Stimulated activated CD8-positive, alpha-beta memory T cell treated with anti-CD3 and anti-CD28 coated beads, Interleukin-15, amount 100 ng/mL, for 4 hours (primary cell): ENCODE data around the gene MAT1A.
"Not testable (repeated sequence)": the region's sequence is repeated elsewhere in the genome, so short reads cannot be mapped to it uniquely, and the experiment has no call there.

Experiments
- DNase-seq, 2 donors: peaks; one replicate each; pipeline ENCODE4 v3.0.0-alpha.2; 2020; ENCODE audit warnings: low read depth in 2 of 2

MAT1A gene

DNA sequence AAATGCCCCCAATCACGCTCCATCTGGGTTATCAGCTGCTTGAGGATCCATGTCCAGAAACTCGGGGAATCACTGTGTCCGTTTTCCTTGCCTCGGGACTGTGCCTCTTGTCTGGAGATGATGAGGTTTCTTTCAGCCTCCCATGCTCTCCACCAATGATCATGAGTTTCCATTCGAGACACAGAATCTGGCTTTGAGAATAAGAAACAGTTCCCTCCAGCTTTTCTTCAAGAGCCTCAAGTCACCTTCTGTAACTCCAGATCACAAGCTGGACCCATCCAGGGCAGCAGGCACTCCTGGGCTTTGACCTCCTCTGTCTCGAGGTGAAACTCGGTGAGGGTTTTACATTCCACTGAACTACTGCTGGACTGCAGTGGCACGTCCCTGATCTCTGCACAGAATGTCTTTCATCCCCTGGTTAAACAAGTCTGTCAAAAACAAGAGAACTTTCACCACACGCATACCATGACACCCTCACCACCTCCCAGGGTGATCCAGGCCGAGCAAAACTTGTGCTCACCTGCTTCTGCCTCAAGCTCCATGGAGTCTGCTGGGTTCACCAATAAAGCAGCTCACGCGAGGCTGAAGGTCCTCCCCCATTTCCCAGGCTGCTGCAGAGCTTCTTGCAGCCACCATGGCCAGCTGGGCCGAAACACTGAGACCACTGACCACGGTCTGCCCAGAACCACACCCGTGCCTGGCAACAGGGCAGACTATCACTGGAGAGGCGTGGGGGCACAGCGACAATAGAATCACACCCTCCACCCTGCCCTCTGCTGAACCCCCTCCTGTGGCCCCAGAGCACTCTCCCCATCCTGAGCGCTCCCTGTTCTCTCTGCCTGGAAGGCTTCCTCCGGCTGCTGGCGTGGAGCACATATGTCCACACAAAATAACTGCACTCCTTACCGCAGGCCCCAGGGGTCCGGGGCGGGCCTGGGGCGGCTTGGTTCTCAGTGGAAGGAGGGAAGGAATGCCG, 25.1 kb downstream of the MAT1A start:
- no peak for DNase-seq

- no peak for DNase-seq
Observed at GRCh38 chr10:80261316-80262030, 28.0 kb downstream of the MAT1A start.

DNA sequence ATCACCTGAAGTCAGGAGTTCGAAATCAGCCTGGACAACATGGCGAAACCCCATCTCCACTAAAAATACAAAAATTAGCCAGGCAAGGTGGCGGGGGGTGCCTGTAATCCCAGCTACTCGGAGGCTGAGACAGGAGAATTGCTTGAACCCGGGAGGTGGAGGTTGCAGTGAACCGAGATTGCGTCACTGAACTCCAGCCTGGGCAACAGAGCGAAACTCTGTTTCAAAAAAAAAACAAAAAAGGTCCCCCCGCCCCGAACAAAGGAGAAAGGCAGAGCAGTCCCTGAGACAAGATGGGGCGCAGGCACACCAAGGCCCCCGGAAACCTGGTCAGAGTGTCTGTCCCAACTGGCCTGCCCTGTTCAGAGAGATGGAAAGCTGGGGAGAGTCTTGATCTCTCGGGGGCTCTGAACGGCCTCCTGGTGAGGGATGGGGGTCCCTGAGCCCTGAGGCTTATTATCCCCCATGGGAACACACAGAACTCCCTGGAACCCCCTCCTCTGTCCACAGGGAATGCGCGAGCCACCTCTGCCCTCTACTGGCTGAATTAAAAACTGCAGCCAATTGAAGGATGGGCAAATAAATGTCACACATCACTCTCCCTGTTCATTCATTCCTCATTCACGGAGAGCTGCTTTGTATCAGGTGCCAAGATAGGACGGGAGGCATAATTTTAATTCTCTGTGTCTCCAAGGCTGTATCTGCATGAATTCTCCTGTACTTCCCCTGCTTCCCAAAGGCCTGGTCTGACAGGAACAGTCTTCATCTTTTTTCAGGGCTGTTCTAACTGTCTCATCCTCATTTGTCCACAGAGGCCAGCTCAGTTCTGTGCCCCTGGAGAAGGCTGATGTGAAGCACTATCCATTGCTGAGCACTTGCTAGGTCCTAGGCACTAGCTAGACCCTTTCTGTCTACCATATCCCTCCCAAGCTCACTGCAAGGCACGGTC, 28.9 kb downstream of the MAT1A start:
- DNase-seq: no peak

DNA sequence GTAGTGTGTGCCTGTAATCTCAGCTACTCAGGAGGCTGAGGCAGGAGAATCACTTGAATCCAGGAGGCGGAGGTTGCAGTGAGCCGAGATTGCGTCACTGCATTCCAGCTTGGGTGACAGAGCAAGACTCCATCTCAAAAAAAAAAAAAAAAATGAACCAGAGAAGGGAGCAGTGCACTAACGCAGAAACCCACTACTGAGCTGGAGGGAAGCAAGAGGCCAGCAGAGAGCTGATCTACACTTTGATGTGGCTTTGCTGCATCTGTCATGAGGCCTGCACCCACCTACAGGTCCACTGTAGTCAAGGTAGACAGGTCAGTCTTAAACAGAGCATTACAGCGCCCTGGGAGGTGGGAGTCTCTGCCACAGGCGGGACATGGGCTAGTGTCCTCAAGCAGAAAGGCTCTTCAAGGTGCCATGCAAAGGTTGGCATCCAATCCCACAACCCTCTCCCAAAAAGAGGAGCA, 30.0 kb downstream of the MAT1A start:
- no peak for DNase-seq

GRCh38 chr10:80256798-80257197, 32.7 kb downstream of the MAT1A start:
- not testable (repeated sequence) for DNase-seq

GRCh38 chr10:80254726-80255125, 34.7 kb downstream of the MAT1A start:
- DNase-seq: not testable (repeated sequence)

GRCh38 chr10:80253963-80254271, 35.5 kb downstream of the MAT1A start:
- DNase-seq: not testable (repeated sequence)

- DNase-seq: no peak
Observed at GRCh38 chr10:80253266-80253962, 36.0 kb downstream of the MAT1A start.

- DNase-seq: no peak
Observed at GRCh38 chr10:80252296-80252887, 37.1 kb downstream of the MAT1A start.

DNA sequence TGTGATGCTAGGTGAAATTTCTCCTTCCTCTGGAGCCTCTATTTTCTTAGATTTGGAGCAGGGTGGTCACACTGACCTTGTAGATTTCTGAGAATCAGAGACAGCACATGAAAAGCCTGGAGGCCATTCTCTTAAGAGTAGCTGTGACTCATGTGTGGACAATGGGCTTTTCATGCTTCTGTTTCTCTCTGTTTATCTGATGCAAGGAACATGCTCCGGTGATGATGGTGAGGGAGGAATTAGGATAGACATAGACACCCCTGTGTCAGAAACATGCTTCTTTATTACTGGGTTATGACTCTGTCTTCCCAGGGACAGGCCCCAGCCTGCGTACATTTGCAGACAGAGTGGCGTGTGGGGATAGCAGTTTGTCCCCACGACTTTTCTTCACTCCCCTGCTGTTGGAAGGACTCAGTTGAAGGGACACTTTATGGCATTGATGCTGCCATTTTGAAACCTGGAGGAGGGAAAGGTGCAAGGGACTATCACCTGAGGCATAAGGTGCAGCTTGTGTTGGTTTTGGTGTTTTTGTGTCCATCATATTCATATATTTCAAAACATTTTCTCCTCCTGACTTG, 37.7 kb downstream of the MAT1A start:
- not testable (repeated sequence) for DNase-seq

DNA sequence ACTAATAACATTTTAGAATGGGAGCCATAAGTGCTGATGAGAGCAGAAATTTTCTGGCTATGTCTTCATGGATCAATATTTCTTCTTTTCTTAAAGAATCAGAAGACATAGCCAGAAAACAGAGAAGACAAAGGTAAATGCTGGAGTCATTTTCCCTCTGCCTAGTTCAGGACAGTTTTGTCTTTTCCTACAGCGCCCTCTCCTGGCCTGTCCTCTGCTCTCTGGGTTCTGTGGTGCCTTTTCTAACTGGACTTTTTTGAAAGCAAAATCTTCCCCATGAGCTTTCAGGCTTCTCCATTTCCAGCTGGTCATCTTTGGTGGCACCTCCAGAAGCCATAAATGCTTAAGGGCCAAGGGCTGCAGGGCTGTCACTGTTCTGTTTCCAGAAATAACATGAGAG, 39.1 kb downstream of the MAT1A start:
- DNase-seq: not testable (repeated sequence)

DNA sequence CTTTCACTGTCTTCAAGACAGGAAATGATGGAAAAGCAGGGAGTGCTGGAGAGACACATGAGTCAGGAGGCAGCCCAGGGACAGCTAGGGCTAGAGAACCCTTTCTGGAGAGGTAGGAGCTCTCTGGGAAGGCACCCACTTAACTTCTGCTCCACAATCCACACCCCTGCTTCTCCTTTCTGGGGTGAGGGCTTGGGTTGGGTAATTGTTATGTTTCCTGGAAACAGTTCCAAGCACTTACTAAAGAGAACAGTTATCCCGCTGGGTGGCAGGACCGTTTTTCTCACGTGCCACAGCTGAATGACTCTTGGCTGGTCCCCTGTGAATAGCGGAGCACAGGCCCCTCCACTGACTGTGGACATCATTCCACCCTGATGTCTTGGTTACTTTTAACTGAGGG, 39.6 kb downstream of the MAT1A start:
- not testable (repeated sequence) for DNase-seq

DNA sequence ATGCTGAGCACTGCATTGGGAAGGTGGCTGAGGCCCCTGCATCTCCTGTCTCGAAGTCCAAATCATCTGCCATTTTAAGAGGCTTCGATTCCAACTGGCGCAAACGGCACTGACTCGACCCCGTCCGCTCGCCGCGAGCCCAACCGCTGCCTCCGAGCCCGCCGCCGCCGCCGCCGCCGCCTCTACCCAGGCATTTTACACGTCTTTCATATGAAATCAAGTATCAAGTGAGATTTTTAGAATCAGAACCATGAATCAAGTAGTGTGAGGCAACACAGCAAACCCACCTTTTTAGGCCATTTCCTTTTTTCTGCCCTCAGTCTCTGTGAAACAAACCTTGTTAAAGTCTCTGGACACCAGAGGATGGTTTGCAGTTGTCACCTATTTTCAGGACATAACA, 41.8 kb downstream of the MAT1A start:
- DNase-seq: not testable (repeated sequence)

GRCh38 chr10:80244371-80244770, 45.1 kb downstream of the MAT1A start:
- DNase-seq: not testable (repeated sequence)

GRCh38 chr10:80242341-80242740, 47.1 kb downstream of the MAT1A start:
- not testable (repeated sequence) for DNase-seq

GRCh38 chr10:80236457-80236856, 53.0 kb downstream of the MAT1A start:
- not testable (repeated sequence) for DNase-seq

DNA sequence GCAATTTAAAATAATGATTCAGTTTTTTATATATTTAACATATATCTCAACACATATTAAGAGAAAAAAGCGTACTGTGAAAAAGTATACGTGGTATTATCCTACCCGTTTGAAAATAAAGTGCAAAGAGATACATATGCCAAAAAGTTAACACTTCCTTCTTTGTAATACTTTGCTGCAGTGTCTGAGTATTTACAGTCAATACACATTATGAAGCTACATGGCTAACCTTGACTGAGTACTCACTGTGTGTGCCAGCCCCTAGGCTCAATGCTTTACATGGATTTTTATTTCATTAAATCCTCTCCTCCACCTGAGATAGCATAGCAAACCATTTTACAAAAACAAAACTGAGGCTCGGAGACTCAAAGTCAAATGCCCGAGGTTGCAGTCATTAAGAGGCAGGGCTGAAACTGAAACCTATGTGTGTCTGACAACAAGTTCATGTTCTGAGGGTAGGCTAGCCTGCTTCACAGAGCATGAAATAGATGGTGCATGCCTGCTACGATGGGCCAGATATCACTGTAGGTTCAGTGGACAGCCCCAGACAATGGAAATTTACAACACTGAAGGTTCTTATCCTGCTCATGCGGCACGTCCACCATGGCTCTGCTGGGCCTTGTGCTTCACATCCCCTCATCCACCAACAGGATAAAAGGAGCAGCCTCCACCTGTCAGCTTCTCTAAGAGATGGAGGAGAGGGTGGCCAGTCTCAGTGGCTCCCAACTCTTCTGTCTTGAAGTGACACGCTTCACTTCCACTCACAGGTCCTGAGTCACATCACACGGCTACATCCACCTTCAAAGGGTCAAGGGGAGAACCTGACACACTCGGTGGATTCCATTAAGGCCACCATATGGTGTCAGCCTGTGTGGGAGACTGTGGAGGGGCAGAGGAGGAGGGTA, 54.9 kb downstream of the MAT1A start:
- not testable (repeated sequence) for DNase-seq

GRCh38 chr10:80233871-80234270, 55.6 kb downstream of the MAT1A start:
- not testable (repeated sequence) for DNase-seq

DNA sequence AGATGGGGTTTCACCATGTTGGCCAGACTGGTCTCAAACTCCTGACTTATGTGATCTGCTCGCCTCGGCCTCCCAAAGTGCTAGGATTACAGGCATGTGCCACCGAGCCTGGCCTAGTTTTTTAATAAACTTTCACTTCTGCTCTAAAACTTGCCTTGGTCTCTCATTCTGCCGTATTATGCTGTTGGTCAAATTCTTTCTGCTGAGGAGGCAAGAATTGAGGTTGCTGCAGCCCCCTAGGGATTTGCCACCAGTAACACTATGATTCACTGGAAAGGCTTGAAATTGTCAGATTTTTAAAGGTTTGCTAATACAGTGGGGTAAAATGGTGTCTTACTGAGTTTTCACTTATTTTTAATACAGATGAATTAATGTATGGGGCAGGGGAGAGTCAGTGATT, 62.7 kb downstream of the MAT1A start:
- DNase-seq: not testable (repeated sequence)
